NCI-H146 (cell line): ENCODE data around the gene CHMP4B.
A peak's percentile ranks its signal among the peaks of the same experiment; 100 is the strongest.

Source experiments
- DNase-seq: peaks from one replicate; lab custom pipeline; 2025; lab: John Stamatoyannopoulos, UW

CHMP4B gene

DNA sequence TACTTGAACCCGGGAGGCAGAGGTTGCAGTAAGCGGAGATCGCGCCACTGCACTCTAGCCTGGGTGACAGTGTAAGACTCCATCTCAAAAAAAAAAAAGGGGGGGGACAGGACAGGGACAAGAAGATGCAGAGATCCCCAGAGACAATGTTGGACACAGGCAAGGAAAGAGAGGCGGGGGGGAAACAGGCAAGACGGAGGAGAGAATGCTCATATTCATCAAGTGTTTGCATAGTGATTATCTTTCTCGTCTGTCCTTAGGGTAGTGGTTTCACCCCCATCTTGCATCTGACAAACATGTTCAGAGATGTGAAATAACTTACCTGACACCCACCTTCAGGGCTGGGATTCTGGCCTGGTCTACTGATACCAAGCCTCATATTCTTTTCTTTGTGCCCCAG lies 29.0 kb downstream of the CHMP4B start:
- DNase-seq = no peak

DNA sequence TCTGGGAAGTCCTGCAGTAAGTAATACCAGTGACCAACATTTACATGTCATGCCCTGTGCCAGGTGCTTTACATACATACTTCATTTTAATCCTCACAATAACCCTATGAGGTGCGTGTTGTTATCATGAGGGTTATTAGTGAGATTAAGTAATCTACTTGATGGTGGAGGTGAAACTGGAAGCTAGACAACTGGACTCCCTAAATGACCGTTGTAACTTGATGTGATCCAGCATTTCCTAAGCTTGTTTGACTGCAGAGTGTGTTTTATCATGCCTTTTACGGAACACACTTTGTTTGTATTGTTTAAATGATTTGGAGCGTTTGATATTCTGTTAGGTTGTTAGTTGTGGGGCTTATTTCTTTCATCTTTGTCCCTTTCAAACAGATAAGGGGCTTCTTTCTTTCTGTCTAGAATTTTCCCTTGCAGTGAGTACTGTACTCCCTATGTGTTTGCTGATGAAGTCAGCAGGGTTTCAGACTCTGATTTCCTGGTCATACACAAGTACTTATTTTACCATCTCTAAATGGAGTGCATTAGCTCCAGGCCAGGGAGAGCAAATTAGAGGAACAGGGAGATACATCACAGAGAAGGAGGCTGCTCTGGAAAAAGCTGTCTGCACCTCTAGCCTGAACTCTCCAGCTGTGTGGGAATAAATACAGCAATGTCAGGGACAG lies 29.7 kb downstream of the CHMP4B start:
- no peak for DNase-seq

- DNase-seq = no peak
These were observed 30.3 kb downstream of the CHMP4B start for GRCh38 chr20:33841436-33841799.

GRCh38 chr20:33842346-33842745 lies 31.2 kb downstream of the CHMP4B start:
- DNase-seq = no peak

- peak; percentile 27 for DNase-seq
These were observed 31.9 kb downstream of the CHMP4B start for GRCh38 chr20:33843050-33843449.

DNA sequence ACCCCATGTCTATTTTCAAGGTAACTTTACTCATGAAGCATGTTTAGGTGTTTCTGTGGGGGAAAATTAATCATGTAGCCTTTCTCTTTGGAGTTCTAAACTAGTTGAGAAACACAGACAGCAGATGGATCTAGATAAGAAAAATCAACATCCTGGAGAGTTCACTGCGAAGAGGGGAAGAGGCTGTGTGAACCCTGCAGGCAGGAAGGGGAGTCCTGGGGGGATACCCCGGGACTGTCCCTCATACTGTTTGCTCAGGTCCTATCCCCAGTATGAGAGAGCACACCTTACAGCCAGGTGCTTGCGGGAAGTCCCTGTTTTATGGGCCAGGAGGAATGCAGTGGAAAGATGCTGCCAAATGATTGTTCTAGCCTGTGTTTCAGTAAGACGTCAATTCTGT lies 32.7 kb downstream of the CHMP4B start:
- DNase-seq = peak; percentile 45

- DNase-seq = no peak
These were observed 35.3 kb downstream of the CHMP4B start for GRCh38 chr20:33846291-33846935.

DNA sequence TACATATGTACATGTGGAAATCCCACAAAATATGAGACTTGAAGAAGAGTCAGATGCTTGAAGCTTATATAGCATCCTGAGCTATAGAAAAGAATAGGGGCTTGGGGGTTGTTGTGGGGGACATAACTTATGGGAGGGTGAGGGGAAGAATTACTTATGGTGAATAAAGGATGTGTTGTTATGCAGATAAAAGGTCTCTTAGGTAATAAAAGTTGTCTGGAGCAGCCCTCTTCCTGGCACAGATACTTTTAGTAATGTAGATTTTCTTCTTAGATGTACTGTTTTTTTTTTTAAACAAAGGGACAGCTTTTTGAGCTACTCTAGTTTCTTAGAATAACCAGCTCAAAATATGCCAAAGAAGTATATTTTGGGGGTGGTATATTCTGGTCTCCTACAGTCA lies 35.9 kb downstream of the CHMP4B start:
- DNase-seq = no peak

DNA sequence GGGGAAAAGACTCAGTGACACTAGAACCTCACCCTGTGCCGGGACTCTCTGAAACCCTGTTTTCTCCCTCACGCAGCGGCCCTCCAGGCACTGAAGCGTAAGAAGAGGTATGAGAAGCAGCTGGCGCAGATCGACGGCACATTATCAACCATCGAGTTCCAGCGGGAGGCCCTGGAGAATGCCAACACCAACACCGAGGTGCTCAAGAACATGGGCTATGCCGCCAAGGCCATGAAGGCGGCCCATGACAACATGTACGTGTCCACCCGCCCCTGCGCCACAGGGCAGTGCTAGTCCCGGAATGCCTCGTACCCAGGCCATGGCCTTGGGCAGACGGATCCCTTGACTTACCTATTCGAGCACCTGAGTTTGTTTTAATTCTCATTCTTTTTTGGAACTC lies 37.2 kb downstream of the CHMP4B start:
- no peak for DNase-seq

DNA sequence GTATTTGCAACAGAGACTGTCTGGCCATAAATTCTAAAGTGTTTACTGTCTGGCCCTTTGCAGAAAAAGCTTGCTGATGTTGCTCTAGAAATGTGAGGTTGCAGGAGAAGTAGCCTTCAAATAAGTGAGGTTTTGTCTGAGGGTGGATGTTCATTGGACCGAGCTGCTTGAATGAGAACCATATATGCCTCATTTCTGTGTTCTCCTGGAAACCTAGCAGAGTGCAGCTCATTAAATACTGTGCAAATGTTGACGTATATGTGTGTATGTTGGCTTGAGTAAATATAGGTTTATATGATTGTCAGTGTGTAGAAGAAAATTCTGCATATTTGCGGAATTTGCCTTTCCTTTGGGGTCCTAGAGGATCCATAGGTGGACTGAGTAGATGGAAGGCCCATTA lies 39.0 kb downstream of the CHMP4B start:
- DNase-seq = no peak

GRCh38 chr20:33851842-33852466 lies 40.8 kb downstream of the CHMP4B start:
- DNase-seq = no peak

GRCh38 chr20:33852626-33853506 lies 41.7 kb downstream of the CHMP4B start:
- no peak for DNase-seq

- DNase-seq = no peak
These were observed 42.3 kb downstream of the CHMP4B start for GRCh38 chr20:33853507-33853813.

DNA sequence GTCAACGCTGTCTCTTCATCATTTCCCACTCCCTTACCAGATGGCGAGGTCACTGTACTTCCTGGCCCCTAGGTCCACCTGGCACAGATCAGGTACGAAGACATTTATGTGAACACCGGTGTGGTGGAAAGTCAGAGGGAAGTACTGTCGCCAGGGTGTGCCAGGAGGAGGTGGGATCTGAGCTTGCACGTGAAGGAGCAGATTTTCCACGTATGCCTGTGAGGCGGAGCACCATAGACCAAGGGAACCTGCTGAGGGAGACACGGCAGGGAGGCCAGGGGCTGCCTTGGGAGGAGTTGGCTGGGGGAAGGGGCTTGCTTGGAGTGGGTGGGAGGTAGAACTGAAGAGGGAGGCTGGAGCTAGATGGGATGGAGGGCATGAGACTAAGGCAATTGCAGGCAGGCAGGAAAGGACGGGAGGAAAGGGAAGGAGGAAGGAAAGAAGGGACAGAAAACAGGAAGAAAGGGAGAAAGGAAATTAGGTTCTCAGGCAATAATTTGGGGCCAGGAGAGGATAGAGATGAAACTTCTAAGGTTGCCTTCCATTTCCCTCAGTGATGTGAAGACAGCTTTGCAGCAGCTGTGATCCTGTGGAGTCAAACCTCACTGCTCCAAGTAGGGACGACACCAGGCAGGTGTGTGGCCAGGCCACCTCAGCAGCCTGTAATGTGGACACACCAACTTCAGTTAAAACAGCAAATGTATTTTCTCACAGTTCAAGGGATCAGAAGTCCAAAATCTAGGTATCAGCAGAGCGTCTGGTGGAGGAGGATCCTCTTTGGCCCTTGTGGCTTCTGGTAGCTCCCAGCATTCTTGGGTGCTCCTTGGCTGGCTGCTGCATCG lies 46.8 kb downstream of the CHMP4B start:
- no peak for DNase-seq

GRCh38 chr20:33858666-33859065 lies 47.5 kb downstream of the CHMP4B start:
- no peak for DNase-seq

- DNase-seq = no peak
These were observed 48.1 kb downstream of the CHMP4B start for GRCh38 chr20:33859157-33859695.

DNA sequence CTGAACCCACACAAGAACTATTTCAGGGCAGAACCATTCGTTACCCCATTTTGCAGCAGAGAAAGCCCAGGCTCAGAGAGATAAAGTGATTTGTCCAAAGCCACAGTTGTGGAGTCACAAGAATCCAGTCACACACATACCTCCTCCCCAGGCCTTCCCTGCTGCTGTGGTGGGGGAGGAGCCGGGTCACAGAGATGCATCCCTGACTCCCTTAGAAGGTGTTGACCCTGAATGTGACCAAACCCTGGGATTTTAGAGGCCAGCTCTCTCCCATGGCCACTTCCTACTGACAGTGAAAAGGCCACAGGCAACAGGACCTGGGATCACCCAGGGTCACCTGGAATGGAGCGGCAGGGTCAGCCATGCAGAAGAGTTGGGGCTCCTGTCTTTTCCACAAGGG lies 48.6 kb downstream of the CHMP4B start:
- no peak for DNase-seq

- no peak for DNase-seq
These were observed 50.3 kb downstream of the CHMP4B start for GRCh38 chr20:33861458-33861857.

GRCh38 chr20:33862709-33863403 lies 51.7 kb downstream of the CHMP4B start:
- peak; percentile 47 for DNase-seq

GRCh38 chr20:33863440-33864323 lies 52.5 kb downstream of the CHMP4B start:
- no peak for DNase-seq
